Lower leg skin (tissue), 4 donors: Measurements from ENCODE around the gene IL1RN. TPM values are rescaled to one million over a fixed set of nuclear protein-coding genes. Genes with fewer than 3 reads are reported as not detected.

Source experiments
- DNase-seq, 2 donors: peaks; one replicate each; pipeline ENCODE4 v3.0.0-alpha.2; 2019; ENCODE audit warnings: low spot score in 2 of 2
- H3K4me3 ChIP-seq: fragments of 200-600 bp; sonication (generic); 2 replicates; pipeline ENCODE4 v1.5.1; 2017; ENCODE audit warnings: mild to moderate bottlenecking, low read depth; ENCODE audit not compliant: poor library complexity, severe bottlenecking
- POLR2A ChIP-seq, 2 donors: fragments of 450-650 bp; IDR thresholded peaks; one replicate each; pipeline ENCODE4 v1.6.1; 2016 to 2017; ENCODE audit warnings: antibody characterized with exemption in 2 of 2, mild to moderate bottlenecking in 1 of 2, moderate library complexity in 1 of 2
- WGBS, 2 donors: methylation state at CpG; one replicate each; pipeline ENCODE4 v1.1.5; 2018; 5-methylcytosine and 5-hydroxymethylcytosine counted together
- intact Hi-C: fragments of 100-400 bp; cut with DNase I; formaldehyde crosslinking; loops from one replicate; pipeline ENCODE4 v1.15.0; 2023; ENCODE audit warnings: low total_unique reads
- total RNA-seq, 4 donors: library from RNA; depleted of rRNA; stranded (reverse); fragments of >200 nt; gene quantifications; one replicate each; pipeline ENCODE4 v1.1.0, GENCODE V29; 2016
- TF ChIP-seq, protein P1 (sequence below), 3 donors: fragments of 450-650 bp; IDR thresholded peaks; one replicate each; pipeline ENCODE4 v1.5.1; 2016; ENCODE audit warnings: antibody characterized with exemption in 3 of 3, mild to moderate bottlenecking in 3 of 3, moderate library complexity in 2 of 3

The IL1RN gene
- total RNA-seq, 4 donors from 2014 or later = 120 to 178 (median 132) TPM

DNA sequence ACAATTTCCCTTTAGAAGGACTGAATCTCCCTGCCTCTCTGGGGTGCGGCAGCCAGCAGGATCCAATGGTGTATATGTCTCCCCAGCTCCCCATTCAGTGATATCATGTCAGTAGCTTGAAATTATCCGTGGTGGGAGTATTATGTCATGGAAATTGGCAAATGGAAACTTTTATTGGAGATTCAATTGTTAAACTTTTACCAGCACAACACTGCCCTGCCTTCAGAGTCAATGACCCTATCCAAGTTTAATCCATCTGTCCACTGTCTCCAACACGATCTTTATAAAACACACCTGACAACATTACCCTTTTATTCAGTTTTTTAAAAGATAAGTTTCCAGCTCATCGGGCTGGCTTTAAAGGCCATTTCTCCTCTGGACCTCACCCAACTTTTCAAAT, 5.0 kb upstream of the IL1RN start:
- intact Hi-C loops = no loop called here
- no peak for DNase-seq
- no peak overlapping the region for H3K4me3 ChIP-seq
- WGBS, 2 donors = 59 to 65% methylated on average over 4 of the region's 4 CpGs
- no peak for TF ChIP-seq POLR2A (IDR thresholded peaks at IDR 0.05)
- TF ChIP-seq, protein P1, sequence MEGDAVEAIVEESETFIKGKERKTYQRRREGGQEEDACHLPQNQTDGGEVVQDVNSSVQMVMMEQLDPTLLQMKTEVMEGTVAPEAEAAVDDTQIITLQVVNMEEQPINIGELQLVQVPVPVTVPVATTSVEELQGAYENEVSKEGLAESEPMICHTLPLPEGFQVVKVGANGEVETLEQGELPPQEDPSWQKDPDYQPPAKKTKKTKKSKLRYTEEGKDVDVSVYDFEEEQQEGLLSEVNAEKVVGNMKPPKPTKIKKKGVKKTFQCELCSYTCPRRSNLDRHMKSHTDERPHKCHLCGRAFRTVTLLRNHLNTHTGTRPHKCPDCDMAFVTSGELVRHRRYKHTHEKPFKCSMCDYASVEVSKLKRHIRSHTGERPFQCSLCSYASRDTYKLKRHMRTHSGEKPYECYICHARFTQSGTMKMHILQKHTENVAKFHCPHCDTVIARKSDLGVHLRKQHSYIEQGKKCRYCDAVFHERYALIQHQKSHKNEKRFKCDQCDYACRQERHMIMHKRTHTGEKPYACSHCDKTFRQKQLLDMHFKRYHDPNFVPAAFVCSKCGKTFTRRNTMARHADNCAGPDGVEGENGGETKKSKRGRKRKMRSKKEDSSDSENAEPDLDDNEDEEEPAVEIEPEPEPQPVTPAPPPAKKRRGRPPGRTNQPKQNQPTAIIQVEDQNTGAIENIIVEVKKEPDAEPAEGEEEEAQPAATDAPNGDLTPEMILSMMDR (IDR thresholded peaks at IDR 0.05) = no peak

DNA sequence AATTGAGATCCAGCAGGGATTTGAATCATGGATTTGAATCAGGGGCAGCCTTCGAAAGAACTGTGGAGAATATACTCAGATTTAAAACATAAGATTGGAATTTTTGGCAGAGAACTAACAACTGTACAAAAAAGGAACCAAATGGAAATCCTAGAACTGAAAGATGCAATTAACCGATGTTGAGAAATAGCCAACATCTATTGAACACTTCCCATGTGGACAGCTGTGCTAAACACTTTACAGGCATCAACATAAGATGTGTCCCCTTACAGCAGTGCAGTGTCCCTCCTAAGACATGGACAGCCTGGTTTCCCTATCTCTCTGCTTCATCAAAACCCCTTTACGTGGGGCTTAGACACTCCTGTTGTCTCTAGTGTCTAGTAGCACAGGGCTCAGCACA, 3.7 kb upstream of the IL1RN start:
- 62 to 69% methylated on average over 3 of the region's 3 CpGs for WGBS, 2 donors
- TF ChIP-seq, protein P1 (IDR thresholded peaks at IDR 0.05) = no peak
- no peak for TF ChIP-seq POLR2A (IDR thresholded peaks at IDR 0.05)
- intact Hi-C loops = no loop called here
- no peak overlapping the region for H3K4me3 ChIP-seq
- no peak for DNase-seq

DNA sequence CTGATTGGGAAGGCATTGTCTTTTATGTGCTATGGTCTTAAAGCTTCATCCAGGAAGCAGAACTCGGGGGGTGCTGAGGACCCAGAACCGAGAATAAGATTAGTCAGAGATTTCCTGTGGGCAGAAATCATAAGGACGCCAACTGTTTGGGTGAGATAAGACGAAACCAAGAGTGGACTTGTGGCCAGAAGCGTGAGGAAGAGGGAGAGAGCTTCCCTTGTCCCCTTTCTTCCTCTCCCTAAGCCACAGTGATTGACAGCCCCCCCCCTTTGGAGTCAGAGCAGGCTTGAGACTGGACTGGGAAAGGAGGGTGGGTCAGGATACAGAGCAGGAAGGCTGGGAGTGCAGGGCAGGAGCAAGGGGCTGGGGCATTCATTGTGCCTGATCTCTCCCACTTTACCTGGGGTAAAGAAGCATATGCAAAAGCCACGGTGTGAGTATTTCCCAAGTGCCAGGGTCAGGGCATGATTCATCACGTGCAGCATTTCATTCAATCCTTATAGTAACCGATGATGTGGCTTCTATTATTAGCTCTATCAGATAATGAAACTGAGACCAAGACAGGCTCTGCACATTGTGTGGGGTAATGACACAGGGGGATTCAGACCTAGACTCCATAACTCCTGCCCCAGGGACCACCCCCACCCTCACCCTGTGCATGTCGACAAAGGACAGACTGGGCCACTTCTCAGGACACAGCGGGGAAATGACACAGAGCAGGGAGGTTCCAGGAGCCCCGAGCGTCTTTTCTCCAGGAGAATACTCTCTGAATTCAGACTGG, 3.0 kb upstream of the IL1RN start:
- TF ChIP-seq POLR2A (IDR thresholded peaks at IDR 0.05) = no peak
- TF ChIP-seq, protein P1 (IDR thresholded peaks at IDR 0.05) = no peak
- DNase-seq = no peak
- intact Hi-C loops = no loop called here
- WGBS, 2 donors = 37% methylated on average over 12 of the region's 12 CpGs
- H3K4me3 ChIP-seq = no peak overlapping the region

DNA sequence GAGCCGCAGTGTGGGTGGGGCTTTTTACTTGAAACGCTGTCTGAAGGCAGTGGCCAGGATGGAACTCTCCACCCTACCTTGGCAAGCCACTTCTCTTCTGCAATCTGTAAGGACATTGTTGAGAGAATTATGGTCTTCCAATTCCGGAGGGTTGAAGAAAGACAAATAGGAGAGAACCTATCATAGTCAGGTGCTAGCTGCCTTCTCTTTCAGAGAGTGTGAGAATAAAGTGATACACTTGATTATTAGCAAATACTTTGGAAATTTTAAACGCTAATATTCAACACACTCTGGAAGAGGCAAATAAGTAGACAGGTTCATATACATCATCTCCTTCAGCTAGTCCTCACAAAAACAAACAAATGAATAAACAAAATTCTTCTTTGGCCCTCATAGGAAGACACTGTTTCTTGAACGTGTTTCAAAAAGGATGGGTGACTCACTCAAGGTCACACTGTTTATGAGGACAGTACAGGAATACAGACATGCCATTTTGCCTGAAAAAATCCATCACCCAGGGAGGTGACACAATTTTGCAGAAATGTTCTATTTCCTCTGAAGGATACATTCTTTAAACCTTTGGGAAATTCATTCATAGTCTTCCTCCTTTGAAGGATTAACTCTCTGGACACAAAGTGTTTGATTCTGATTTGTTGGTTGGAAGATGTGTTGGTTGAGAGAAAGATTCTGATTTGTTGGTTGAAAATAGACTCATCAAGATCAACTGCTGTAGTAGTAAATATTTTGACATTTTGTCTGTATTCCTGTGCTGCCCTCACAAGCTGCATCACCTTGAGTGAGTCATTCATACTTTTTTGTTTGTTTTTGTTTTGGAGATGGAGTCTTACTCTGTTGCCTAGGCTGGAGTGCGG, 2.2 kb upstream of the IL1RN start:
- no peak overlapping the region for H3K4me3 ChIP-seq
- no peak for TF ChIP-seq POLR2A (IDR thresholded peaks at IDR 0.05)
- TF ChIP-seq, protein P1 (IDR thresholded peaks at IDR 0.05) = no peak
- 39 to 56% methylated on average over 6 of the region's 6 CpGs for WGBS, 2 donors
- intact Hi-C loops = no loop called here
- DNase-seq = no peak

DNA sequence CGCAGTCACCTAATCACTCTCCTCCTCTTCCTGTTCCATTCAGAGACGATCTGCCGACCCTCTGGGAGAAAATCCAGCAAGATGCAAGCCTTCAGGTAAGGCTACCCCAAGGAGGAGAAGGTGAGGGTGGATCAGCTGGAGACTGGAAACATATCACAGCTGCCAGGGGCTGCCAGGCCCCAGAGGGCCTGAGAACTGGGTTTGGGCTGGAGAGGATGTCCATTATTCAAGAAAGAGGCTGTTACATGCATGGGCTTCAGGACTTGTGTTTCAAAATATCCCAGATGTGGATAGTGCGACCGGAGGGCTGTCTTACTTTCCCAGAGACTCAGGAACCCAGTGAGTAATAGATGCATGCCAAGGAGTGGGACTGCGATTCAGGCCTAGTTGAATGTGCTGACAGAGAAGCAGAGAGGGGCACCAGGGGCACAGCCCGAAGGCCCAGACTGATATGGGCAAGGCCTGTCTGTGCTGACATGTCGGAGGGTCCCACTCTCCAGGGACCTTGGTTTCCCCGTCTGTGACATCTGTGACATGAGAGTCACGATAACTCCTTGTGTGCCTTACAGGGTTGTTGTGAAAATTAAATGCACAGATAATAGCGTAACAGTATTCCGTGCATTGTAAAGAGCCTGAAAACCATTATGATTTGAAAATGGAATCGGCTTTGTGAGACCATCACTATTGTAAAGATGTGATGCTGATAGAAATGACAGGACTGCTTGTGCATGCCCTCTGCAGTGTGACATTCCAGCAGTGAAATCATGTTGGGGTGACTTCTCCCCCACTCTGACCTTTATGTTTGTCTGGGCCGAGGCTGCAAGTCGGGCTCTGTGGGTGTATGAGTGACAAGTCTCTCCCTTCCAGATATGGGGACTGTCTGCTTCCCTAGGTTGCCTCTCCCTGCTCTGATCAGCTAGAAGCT, 510 bp downstream of the IL1RN start:
- TF ChIP-seq, protein P1 (IDR thresholded peaks at IDR 0.05) = no peak
- TF ChIP-seq POLR2A (IDR thresholded peaks at IDR 0.05) = no peak
- H3K4me3 ChIP-seq = no peak overlapping the region
- WGBS, 2 donors = 83 to 84% methylated on average over 15 of the region's 15 CpGs
- intact Hi-C loops = no loop called here
- DNase-seq = no peak
